Stomach smooth muscle (tissue), 2 donors: ENCODE results near the gene LIMK2.
"Not testable (repeated sequence)": the region's sequence is repeated elsewhere in the genome, so short reads cannot be mapped to it uniquely, and the experiment has no call there.

Experiments
- H3K27ac ChIP-seq: one replicate; pipeline ENCODE4 v1.7.0; 2013; ENCODE audit warnings: mild to moderate bottlenecking, low read length, inconsistent platforms
- H3K27me3 ChIP-seq, 2 donors: one replicate each; pipeline ENCODE4 v1.7.0; 2013; ENCODE audit warnings: low read length in 2 of 2; ENCODE audit not compliant: insufficient read depth in 2 of 2, control insufficient read depth in 1 of 2
- H3K36me3 ChIP-seq, 2 donors: one replicate each; pipeline ENCODE4 v1.7.0; 2013; ENCODE audit warnings: low read length in 2 of 2; ENCODE audit not compliant: control insufficient read depth in 2 of 2, insufficient read depth in 2 of 2
- H3K4me1 ChIP-seq: one replicate; pipeline ENCODE4 v1.7.0; 2013; ENCODE audit warnings: low read length; ENCODE audit not compliant: control insufficient read depth, insufficient read depth
- H3K4me3 ChIP-seq, 2 donors: one replicate each; pipeline ENCODE4 v1.7.0; 2013; ENCODE audit warnings: low read length in 2 of 2
- H3K9ac ChIP-seq, 2 donors: one replicate each; pipeline ENCODE4 v1.7.0; 2013; ENCODE audit warnings: low read length in 2 of 2, mild to moderate bottlenecking in 1 of 2
- H3K9me3 ChIP-seq, 2 donors: one replicate each; pipeline ENCODE4 v1.7.0; 2013; ENCODE audit warnings: low read length in 2 of 2; ENCODE audit not compliant: control insufficient read depth in 2 of 2
- donor health status: healthy.
- donor health status: Pancreatic carcinoma.

The LIMK2 gene

GRCh38 chr22:31211482-31211861 is 626 bp upstream of the LIMK2 start:
- H3K4me3 ChIP-seq: peak overlapping the region; percentile 81 to 92
- no peaks in the 10 kb centered on the region for H3K9me3 ChIP-seq
- peak overlapping the region; percentile 46 for H3K27ac ChIP-seq
- peak overlapping the region; percentile 52 to 66 for H3K9ac ChIP-seq
- no peaks in the 10 kb centered on the region for H3K27me3 ChIP-seq
- H3K36me3 ChIP-seq: peaks cover 0 to 6% of the 10 kb centered on the region in 2 donors
- H3K4me1 ChIP-seq: peaks cover 22% of the 10 kb centered on the region

DNA sequence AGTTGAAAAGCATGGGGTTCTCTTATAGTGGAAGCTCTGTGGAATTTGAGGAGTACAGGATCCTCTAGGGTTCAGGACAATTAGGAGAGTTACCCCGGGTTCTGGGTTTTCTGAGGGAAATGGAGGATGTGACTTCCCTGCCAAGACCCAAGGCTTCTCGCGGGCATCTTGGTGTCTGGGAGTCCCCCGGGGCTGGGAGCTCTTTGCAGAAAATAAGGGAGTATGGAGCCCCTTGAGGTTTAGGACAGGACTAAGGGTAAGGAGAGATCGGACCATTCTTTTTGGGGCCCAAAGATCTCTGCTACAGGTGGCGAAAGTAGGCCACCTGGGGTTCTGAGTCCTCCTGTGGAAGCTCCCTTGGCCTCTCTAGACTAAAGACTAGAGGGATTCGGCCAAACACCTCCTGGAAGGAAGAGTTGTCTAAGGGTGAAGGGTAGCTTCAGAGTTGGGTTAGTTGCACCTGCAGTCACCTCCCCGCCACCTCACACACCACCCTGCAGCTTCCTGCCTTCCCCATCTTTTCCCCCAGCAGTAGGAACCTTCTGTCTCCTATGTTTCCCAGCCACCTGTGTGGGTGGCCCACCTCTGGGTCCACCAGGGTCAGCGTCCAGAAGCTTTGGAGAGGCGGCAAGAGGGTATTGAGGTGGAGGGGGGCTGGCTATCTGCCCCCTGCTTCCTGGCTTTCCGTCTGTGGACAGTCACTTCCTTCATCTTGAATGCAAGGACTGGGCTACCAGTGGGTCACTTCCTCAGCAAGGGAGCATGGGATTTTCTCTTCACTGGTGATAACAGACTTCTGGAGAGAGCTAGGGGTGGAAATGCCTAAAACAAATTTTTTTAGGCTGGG is 908 bp downstream of the LIMK2 start:
- Histone ChIP-seq H3K27ac (peak overlapping the region; percentile 46), H3K4me1 (peaks cover 22% of the 10 kb centered on the region)

GRCh38 chr22:31215018-31215535 is 3.0 kb downstream of the LIMK2 start:
- H3K36me3 ChIP-seq: peaks cover 0 to 3% of the 10 kb centered on the region in 2 donors
- no peak overlapping the region for H3K27ac ChIP-seq
- H3K4me3 ChIP-seq: no peak overlapping the region

More for the DNA sequence above, 908 bp downstream of the LIMK2 start:
- H3K36me3 ChIP-seq: no peaks in the 10 kb centered on the region
- H3K4me3 ChIP-seq: peak overlapping the region; percentile 81 to 92
- peak overlapping the region; percentile 76 to 78 for H3K9ac ChIP-seq
- no peaks in the 10 kb centered on the region for H3K27me3 ChIP-seq
- no peaks in the 10 kb centered on the region for H3K9me3 ChIP-seq

GRCh38 chr22:31218565-31219262 is 6.6 kb downstream of the LIMK2 start:
- H3K9ac ChIP-seq: no peak overlapping the region
- H3K4me1 ChIP-seq: no peaks in the 10 kb centered on the region
- H3K4me3 ChIP-seq: no peak overlapping the region
- no peak overlapping the region for H3K27ac ChIP-seq
- H3K36me3 ChIP-seq: peaks cover 0 to 3% of the 10 kb centered on the region in 2 donors
- H3K27me3 ChIP-seq: no peaks in the 10 kb centered on the region
- H3K9me3 ChIP-seq: no peaks in the 10 kb centered on the region

More at GRCh38 chr22:31215018-31215535, 3.0 kb downstream of the LIMK2 start:
- H3K27me3 ChIP-seq: no peaks in the 10 kb centered on the region
- no peaks in the 10 kb centered on the region for H3K9me3 ChIP-seq
- H3K4me1 ChIP-seq: peaks cover 22% of the 10 kb centered on the region
- no peak overlapping the region for H3K9ac ChIP-seq

DNA sequence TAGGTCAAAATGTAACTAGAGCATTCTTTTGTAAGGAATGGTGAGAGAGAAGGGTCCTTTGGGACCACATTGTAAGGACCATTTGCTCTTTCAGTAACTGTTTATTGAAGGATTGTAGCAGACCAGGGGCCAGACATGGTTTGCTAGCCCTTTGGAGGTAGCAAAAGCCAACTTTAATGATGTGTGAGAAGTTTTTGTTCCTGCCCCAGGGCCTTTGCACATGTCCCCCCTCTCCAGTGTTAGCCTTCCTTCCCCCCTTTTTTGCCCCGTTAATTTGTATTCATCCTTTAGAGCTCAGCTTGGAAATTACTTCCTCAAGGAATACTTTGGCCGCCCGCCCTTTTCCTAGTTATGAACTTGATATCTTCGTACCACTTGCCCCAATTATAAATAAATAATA is 9.0 kb downstream of the LIMK2 start:
- Histone ChIP-seq H3K27ac (no peak overlapping the region), H3K9ac (no peak overlapping the region), H3K27me3 (no peaks in the 10 kb centered on the region), H3K36me3 (peaks cover 0 to 3% of the 10 kb centered on the region in 2 donors), H3K4me3 (no peak overlapping the region), H3K4me1 (peaks cover 3% of the 10 kb centered on the region), H3K9me3 (no peaks in the 10 kb centered on the region)

- Histone ChIP-seq H3K27ac (no peak overlapping the region), H3K4me3 (no peak overlapping the region), H3K4me1 (peaks cover 12% of the 10 kb centered on the region), H3K9me3 (no peaks in the 10 kb centered on the region), H3K36me3 (peaks cover 0 to 3% of the 10 kb centered on the region in 2 donors), H3K27me3 (no peaks in the 10 kb centered on the region), H3K9ac (no peak overlapping the region)
Measured at GRCh38 chr22:31222736-31223135, 10.6 kb downstream of the LIMK2 start.

DNA sequence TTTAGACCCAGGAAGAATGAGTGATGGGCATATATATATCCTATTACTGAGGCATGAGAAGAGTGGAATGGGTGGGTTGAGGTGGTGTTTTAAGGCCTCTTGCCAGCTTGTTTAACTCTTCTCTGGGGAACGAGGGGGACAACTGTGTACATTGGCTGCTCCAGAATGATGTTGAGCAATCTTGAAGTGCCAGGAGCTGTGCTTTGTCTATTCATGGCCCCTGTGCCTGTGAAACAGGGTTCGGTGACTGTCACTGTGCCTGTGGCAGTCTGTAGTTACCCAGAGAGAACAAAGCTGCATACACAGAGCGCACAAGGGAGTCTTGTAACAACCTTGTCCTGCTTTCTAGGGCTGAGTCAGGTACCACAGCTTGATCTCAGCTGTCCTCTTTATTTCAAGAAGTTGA is 11.7 kb downstream of the LIMK2 start:
- Histone ChIP-seq H3K27ac (no peak overlapping the region), H3K4me1 (peaks cover 13% of the 10 kb centered on the region), H3K4me3 (no peak overlapping the region), H3K27me3 (no peaks in the 10 kb centered on the region), H3K9ac (no peak overlapping the region), H3K36me3 (peaks cover 0 to 3% of the 10 kb centered on the region in 2 donors), H3K9me3 (no peaks in the 10 kb centered on the region)

DNA sequence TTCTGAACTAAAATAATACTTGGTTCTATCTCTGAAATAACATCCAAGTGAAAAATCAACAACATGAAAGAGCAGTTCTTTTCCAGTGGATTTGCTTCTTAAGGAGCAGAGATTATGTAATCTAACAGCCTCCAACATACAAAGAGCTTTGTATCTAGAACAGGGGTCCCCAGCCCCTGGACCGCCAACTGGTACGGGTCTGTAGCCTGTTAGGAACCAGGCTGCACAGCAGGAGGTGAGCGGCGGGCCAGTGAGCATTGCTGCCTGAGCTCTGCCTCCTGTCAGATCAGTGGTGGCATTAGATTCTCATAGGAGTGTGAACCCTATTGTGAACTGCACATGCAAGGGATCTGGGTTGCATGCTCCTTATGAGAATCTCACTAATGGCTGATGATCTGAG is 12.6 kb downstream of the LIMK2 start:
- H3K27me3 ChIP-seq, H3K27ac ChIP-seq, H3K4me3 ChIP-seq, H3K9ac ChIP-seq, H3K36me3 ChIP-seq, H3K9me3 ChIP-seq: not testable (repeated sequence)
- H3K4me1 ChIP-seq: peaks cover 17% of the 10 kb centered on the region

- Histone ChIP-seq H3K27ac (peak overlapping the region; percentile 43), H3K9me3 (no peaks in the 10 kb centered on the region), H3K36me3 (no peaks in the 10 kb centered on the region), H3K4me1 (peaks cover 36% of the 10 kb centered on the region), H3K9ac (peak overlapping the region in 1 of 2 donors; percentile 32), H3K27me3 (no peaks in the 10 kb centered on the region), H3K4me3 (no peak overlapping the region)
Measured at GRCh38 chr22:31227186-31227585, 15.1 kb downstream of the LIMK2 start.

DNA sequence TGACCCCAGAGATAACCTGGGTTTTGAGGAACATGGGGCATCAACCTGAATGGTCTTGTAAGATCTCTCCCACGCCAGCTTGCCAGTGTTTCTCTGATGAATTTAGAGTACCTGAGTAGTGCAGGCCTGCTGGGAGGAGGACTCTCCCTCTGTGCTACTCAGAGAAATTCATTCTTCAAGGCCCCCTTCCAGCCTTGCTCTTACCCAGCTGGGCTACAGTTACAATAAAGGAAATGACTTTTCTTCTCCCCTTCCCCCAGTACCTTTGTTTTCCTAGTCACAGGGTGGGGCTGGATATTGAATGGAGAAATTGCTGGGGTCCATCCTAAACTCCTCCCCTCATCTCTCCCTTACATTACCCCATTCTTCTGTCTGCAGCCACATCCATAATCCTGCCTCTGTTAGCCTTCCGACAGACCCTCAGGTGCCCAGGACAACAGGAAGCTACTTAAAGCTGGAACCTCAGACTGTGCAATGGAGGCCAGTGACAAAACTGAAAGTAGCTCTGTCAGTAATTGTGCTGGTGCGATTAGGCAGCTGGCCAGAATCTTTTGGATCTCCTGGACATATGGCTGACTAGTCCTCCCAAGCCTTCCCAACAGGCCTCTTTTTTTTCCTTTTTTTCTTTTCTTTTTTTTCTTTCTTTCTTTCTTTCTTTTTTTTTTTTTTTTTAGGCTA is 17.4 kb downstream of the LIMK2 start:
- peak overlapping the region in 1 of 2 donors; percentile 55 for H3K9ac ChIP-seq
- H3K9me3 ChIP-seq: no peaks in the 10 kb centered on the region
- H3K36me3 ChIP-seq: no peaks in the 10 kb centered on the region
- no peak overlapping the region for H3K4me3 ChIP-seq
- H3K4me1 ChIP-seq: peaks cover 36% of the 10 kb centered on the region
- H3K27me3 ChIP-seq: no peaks in the 10 kb centered on the region
- peak overlapping the region; percentile 46 for H3K27ac ChIP-seq
